DOHH2 (cell line): ENCODE results near the gene DNAH7.

Experiments used
- H3F3A ChIP-seq: fragments of 200-600 bp; sonication (generic), shearing (Covaris generic); 2 replicates; pipeline ENCODE4 v1.6.0; 2016; ENCODE audit warnings: antibody characterized with exemption, mild to moderate bottlenecking; ENCODE audit not compliant: control insufficient read depth, insufficient read depth
- H3K27ac ChIP-seq: fragments of 200-600 bp; sonication (generic); 2 replicates; pipeline ENCODE4 v1.5.1; 2014; ENCODE audit warnings: low read depth, mild to moderate bottlenecking, low read length, moderate library complexity
- H3K27me3 ChIP-seq: fragments of 200-600 bp; sonication (generic); 2 replicates; pipeline ENCODE4 v1.6.1; 2014; ENCODE audit warnings: mild to moderate bottlenecking, low read length, mixed read lengths; ENCODE audit not compliant: control insufficient read depth
- H3K36me3 ChIP-seq: fragments of 200-600 bp; sonication (generic); 2 replicates; pipeline ENCODE4 v1.6.1; 2014; ENCODE audit warnings: mild to moderate bottlenecking, low read length, moderate library complexity, mixed read lengths; ENCODE audit not compliant: control insufficient read depth
- H3K4me1 ChIP-seq: fragments of 200-600 bp; sonication (generic); 2 replicates; pipeline ENCODE4 v1.6.1; 2014; ENCODE audit warnings: mild to moderate bottlenecking, low read length, mixed read lengths; ENCODE audit not compliant: control insufficient read depth
- H3K4me2 ChIP-seq: fragments of 200-600 bp; sonication (generic); 2 replicates; pipeline ENCODE4 v1.6.0; 2014; ENCODE audit warnings: mild to moderate bottlenecking, low read length, moderate library complexity
- H3K4me3 ChIP-seq: fragments of 200-600 bp; sonication (generic); 2 replicates; pipeline ENCODE4 v1.5.1; 2014; ENCODE audit warnings: mild to moderate bottlenecking, low read length, mixed read lengths
- H3K79me2 ChIP-seq: fragments of 200-600 bp; sonication (generic); 2 replicates; pipeline ENCODE4 v1.6.1; 2014; ENCODE audit warnings: mild to moderate bottlenecking, low read length, mixed read lengths; ENCODE audit not compliant: control insufficient read depth
- H3K9me2 ChIP-seq: fragments of 200-600 bp; sonication (generic); replicated peaks from 2 replicates; pipeline ENCODE4 v1.6.1; 2014; ENCODE audit warnings: mild to moderate bottlenecking, low read length, mixed read lengths; ENCODE audit not compliant: control insufficient read depth
- H3K9me3 ChIP-seq: fragments of 200-600 bp; sonication (generic); 2 replicates; pipeline ENCODE4 v1.6.1; 2014; ENCODE audit warnings: antibody characterized with exemption, low read length, mixed read lengths; ENCODE audit not compliant: control insufficient read depth, insufficient read depth
- H4K20me1 ChIP-seq: fragments of 200-600 bp; sonication (generic); 2 replicates; pipeline ENCODE4 v1.6.0; 2014; ENCODE audit warnings: low read depth, mild to moderate bottlenecking, antibody characterized with exemption, low read length, moderate library complexity; ENCODE audit not compliant: control insufficient read depth, insufficient read depth
- CTCF ChIP-seq: fragments of 200-600 bp; sonication (generic); IDR thresholded peaks from one replicate; pipeline ENCODE4 v1.5.1; 2014; ENCODE audit warnings: antibody characterized with exemption, mild to moderate bottlenecking, low read depth, low read length; ENCODE audit not compliant: poor library complexity, severe bottlenecking
- EZH2phosphoT487 ChIP-seq: fragments of 200-600 bp; sonication (generic); IDR thresholded peaks from 2 replicates; pipeline ENCODE4 v1.6.1; 2017; ENCODE audit warnings: borderline replicate concordance, mild to moderate bottlenecking, antibody characterized with exemption, low read length, moderate library complexity, mixed read lengths

DNAH7 gene

GRCh38 chr2:196103626-196104025, 35.0 kb upstream of the DNAH7 start:
- Histone ChIP-seq H3K36me3 (no peaks in the 10 kb centered on the region), H3F3A (no peaks in the 10 kb centered on the region), H3K4me2 (no peak overlapping the region), H3K9me3 (no peaks in the 10 kb centered on the region), H3K4me1 (peaks cover 33% of the 10 kb centered on the region), H3K79me2 (no peaks in the 10 kb centered on the region), H3K9me2 (no peaks in the 10 kb centered on the region), H4K20me1 (no peaks in the 10 kb centered on the region), H3K27me3 (no peaks in the 10 kb centered on the region), H3K4me3 (no peak overlapping the region), H3K27ac (no peak overlapping the region)
- TF ChIP-seq EZH2phosphoT487: no peak
- no peak for TF ChIP-seq CTCF

GRCh38 chr2:196101325-196101991, 32.8 kb upstream of the DNAH7 start:
- Histone ChIP-seq H3K4me1 (peaks cover 33% of the 10 kb centered on the region), H3K9me2 (no peaks in the 10 kb centered on the region), H3K79me2 (no peaks in the 10 kb centered on the region), H3K4me2 (no peak overlapping the region), H3K9me3 (no peaks in the 10 kb centered on the region), H4K20me1 (no peaks in the 10 kb centered on the region), H3K36me3 (no peaks in the 10 kb centered on the region), H3F3A (no peaks in the 10 kb centered on the region), H3K27ac (no peak overlapping the region), H3K27me3 (no peaks in the 10 kb centered on the region), H3K4me3 (no peak overlapping the region)
- TF ChIP-seq EZH2phosphoT487: no peak
- no peak for TF ChIP-seq CTCF

GRCh38 chr2:196099916-196100315, 31.3 kb upstream of the DNAH7 start:
- no peak for TF ChIP-seq CTCF
- no peak for TF ChIP-seq EZH2phosphoT487
- H3K27me3 ChIP-seq: no peaks in the 10 kb centered on the region
- H3K4me1 ChIP-seq: peaks cover 21% of the 10 kb centered on the region
- no peaks in the 10 kb centered on the region for H3K9me3 ChIP-seq
- H3K9me2 ChIP-seq: no peaks in the 10 kb centered on the region
- no peak overlapping the region for H3K27ac ChIP-seq
- no peaks in the 10 kb centered on the region for H3K79me2 ChIP-seq
- H3K36me3 ChIP-seq: no peaks in the 10 kb centered on the region
- no peaks in the 10 kb centered on the region for H3F3A ChIP-seq
- no peak overlapping the region for H3K4me2 ChIP-seq
- no peak overlapping the region for H3K4me3 ChIP-seq
- H4K20me1 ChIP-seq: no peaks in the 10 kb centered on the region
